DOHH2 (cell line): Measurements from ENCODE around the gene TIRAP.
"Not testable (repeated sequence)": the region's sequence is repeated elsewhere in the genome, so short reads cannot be mapped to it uniquely, and the experiment has no call there.

Experiments used
- H3F3A ChIP-seq: fragments of 200-600 bp; sonication (generic), shearing (Covaris generic); 2 replicates; pipeline ENCODE4 v1.6.0; 2016; ENCODE audit warnings: antibody characterized with exemption, mild to moderate bottlenecking; ENCODE audit not compliant: control insufficient read depth, insufficient read depth
- H3K27ac ChIP-seq: fragments of 200-600 bp; sonication (generic); 2 replicates; pipeline ENCODE4 v1.5.1; 2014; ENCODE audit warnings: low read depth, mild to moderate bottlenecking, low read length, moderate library complexity
- H3K27me3 ChIP-seq: fragments of 200-600 bp; sonication (generic); 2 replicates; pipeline ENCODE4 v1.6.1; 2014; ENCODE audit warnings: mild to moderate bottlenecking, low read length, mixed read lengths; ENCODE audit not compliant: control insufficient read depth
- H3K36me3 ChIP-seq: fragments of 200-600 bp; sonication (generic); 2 replicates; pipeline ENCODE4 v1.6.1; 2014; ENCODE audit warnings: mild to moderate bottlenecking, low read length, moderate library complexity, mixed read lengths; ENCODE audit not compliant: control insufficient read depth
- H3K4me1 ChIP-seq: fragments of 200-600 bp; sonication (generic); 2 replicates; pipeline ENCODE4 v1.6.1; 2014; ENCODE audit warnings: mild to moderate bottlenecking, low read length, mixed read lengths; ENCODE audit not compliant: control insufficient read depth
- H3K4me2 ChIP-seq: fragments of 200-600 bp; sonication (generic); 2 replicates; pipeline ENCODE4 v1.6.0; 2014; ENCODE audit warnings: mild to moderate bottlenecking, low read length, moderate library complexity
- H3K4me3 ChIP-seq: fragments of 200-600 bp; sonication (generic); 2 replicates; pipeline ENCODE4 v1.5.1; 2014; ENCODE audit warnings: mild to moderate bottlenecking, low read length, mixed read lengths
- H3K79me2 ChIP-seq: fragments of 200-600 bp; sonication (generic); 2 replicates; pipeline ENCODE4 v1.6.1; 2014; ENCODE audit warnings: mild to moderate bottlenecking, low read length, mixed read lengths; ENCODE audit not compliant: control insufficient read depth
- H3K9me2 ChIP-seq: fragments of 200-600 bp; sonication (generic); replicated peaks from 2 replicates; pipeline ENCODE4 v1.6.1; 2014; ENCODE audit warnings: mild to moderate bottlenecking, low read length, mixed read lengths; ENCODE audit not compliant: control insufficient read depth
- H3K9me3 ChIP-seq: fragments of 200-600 bp; sonication (generic); 2 replicates; pipeline ENCODE4 v1.6.1; 2014; ENCODE audit warnings: antibody characterized with exemption, low read length, mixed read lengths; ENCODE audit not compliant: control insufficient read depth, insufficient read depth
- H4K20me1 ChIP-seq: fragments of 200-600 bp; sonication (generic); 2 replicates; pipeline ENCODE4 v1.6.0; 2014; ENCODE audit warnings: low read depth, mild to moderate bottlenecking, antibody characterized with exemption, low read length, moderate library complexity; ENCODE audit not compliant: control insufficient read depth, insufficient read depth
- EZH2phosphoT487 ChIP-seq: fragments of 200-600 bp; sonication (generic); IDR thresholded peaks from 2 replicates; pipeline ENCODE4 v1.6.1; 2017; ENCODE audit warnings: borderline replicate concordance, mild to moderate bottlenecking, antibody characterized with exemption, low read length, moderate library complexity, mixed read lengths
- TF ChIP-seq, protein P1 (sequence below): fragments of 200-600 bp; sonication (generic); IDR thresholded peaks from one replicate; pipeline ENCODE4 v1.5.1; 2014; ENCODE audit warnings: antibody characterized with exemption, mild to moderate bottlenecking, low read depth, low read length; ENCODE audit not compliant: poor library complexity, severe bottlenecking

Gene TIRAP

DNA sequence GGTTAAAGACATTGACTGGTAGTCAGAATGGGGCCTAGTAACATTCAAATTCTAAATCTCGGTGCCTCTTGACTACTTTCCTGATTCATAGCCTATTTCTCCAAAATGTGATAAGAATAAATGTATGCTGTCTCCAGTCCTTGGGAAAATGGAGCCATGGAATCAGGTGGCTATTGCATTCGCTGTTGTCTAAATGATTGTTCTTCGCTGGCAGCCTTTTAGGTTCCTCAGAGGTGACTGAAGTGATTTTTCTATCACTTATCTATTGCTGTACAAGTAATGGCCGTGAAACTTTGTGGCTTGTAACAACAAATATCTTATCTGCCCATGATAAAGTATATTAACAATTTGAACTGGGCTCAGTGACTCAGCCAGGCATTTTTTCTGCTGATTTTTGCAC is 29.6 kb upstream of the TIRAP start:
- no peak for TF ChIP-seq EZH2phosphoT487
- TF ChIP-seq, protein P1, sequence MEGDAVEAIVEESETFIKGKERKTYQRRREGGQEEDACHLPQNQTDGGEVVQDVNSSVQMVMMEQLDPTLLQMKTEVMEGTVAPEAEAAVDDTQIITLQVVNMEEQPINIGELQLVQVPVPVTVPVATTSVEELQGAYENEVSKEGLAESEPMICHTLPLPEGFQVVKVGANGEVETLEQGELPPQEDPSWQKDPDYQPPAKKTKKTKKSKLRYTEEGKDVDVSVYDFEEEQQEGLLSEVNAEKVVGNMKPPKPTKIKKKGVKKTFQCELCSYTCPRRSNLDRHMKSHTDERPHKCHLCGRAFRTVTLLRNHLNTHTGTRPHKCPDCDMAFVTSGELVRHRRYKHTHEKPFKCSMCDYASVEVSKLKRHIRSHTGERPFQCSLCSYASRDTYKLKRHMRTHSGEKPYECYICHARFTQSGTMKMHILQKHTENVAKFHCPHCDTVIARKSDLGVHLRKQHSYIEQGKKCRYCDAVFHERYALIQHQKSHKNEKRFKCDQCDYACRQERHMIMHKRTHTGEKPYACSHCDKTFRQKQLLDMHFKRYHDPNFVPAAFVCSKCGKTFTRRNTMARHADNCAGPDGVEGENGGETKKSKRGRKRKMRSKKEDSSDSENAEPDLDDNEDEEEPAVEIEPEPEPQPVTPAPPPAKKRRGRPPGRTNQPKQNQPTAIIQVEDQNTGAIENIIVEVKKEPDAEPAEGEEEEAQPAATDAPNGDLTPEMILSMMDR = no peak
- Histone ChIP-seq H3K4me2 (no peak overlapping the region), H4K20me1 (no peaks in the 10 kb centered on the region), H3F3A (peaks cover under 1% of the 10 kb centered on the region; the same call in 1 of the 2 replicates), H3K4me3 (no peak overlapping the region), H3K9me2 (no peaks in the 10 kb centered on the region), H3K36me3 (peaks cover 19% of the 10 kb centered on the region), H3K27ac (no peak overlapping the region), H3K79me2 (no peaks in the 10 kb centered on the region), H3K27me3 (no peaks in the 10 kb centered on the region), H3K9me3 (no peaks in the 10 kb centered on the region), H3K4me1 (no peaks in the 10 kb centered on the region)

DNA sequence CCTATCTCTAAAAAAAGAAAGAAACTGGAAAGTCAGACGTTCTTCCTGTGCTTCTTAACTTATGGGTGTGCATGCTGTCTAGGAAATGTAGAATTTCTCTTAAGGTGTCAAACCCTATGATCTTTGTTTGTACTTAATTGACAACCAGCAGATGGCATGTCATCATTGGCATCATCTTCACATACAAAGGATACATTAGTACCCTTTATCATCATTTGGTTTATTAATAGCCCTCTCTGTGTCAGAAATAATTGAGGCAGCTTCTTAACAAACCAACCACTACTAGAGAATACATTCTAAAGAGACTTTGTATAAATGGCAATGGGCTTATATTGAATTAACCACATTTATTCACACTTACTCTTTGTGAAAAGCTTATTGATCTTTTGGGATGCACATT is 28.1 kb upstream of the TIRAP start:
- H3F3A ChIP-seq = peaks cover 10% of the 10 kb centered on the region
- H3K36me3 ChIP-seq = peaks cover 19% of the 10 kb centered on the region
- no peaks in the 10 kb centered on the region for H3K4me1 ChIP-seq
- no peaks in the 10 kb centered on the region for H4K20me1 ChIP-seq
- H3K4me2 ChIP-seq = no peak overlapping the region
- no peak overlapping the region for H3K4me3 ChIP-seq
- TF ChIP-seq EZH2phosphoT487 = no peak
- TF ChIP-seq, protein P1 = no peak
- no peaks in the 10 kb centered on the region for H3K27me3 ChIP-seq
- no peaks in the 10 kb centered on the region for H3K79me2 ChIP-seq
- no peaks in the 10 kb centered on the region for H3K9me2 ChIP-seq
- H3K27ac ChIP-seq = no peak overlapping the region
- no peaks in the 10 kb centered on the region for H3K9me3 ChIP-seq

DNA sequence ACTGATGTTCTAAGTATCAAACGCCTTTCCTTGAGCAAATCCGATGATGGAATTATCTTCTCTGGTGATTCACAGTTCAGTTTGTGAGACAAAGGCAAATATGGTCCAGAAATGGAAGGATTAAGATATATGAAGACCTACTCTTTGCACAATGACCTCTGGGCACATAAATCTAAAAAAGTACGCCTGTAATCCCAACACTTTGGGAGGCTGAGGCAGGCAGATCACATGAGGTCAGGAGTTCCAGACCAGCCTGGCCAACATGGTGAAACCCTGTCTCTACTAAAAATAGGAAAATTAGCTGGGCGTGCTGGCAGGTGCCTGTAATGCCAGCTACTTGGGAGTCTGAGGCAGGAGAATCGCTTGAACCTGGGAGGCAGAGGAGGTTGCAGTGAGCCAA is 27.4 kb upstream of the TIRAP start:
- not testable (repeated sequence) for H3K4me2 ChIP-seq, H4K20me1 ChIP-seq, H3K4me3 ChIP-seq, H3K9me2 ChIP-seq, H3K27ac ChIP-seq, H3K27me3 ChIP-seq, H3K79me2 ChIP-seq, H3K4me1 ChIP-seq, H3K9me3 ChIP-seq
- Histone ChIP-seq H3F3A (peaks cover 13% of the 10 kb centered on the region), H3K36me3 (peaks cover 19% of the 10 kb centered on the region)

DNA sequence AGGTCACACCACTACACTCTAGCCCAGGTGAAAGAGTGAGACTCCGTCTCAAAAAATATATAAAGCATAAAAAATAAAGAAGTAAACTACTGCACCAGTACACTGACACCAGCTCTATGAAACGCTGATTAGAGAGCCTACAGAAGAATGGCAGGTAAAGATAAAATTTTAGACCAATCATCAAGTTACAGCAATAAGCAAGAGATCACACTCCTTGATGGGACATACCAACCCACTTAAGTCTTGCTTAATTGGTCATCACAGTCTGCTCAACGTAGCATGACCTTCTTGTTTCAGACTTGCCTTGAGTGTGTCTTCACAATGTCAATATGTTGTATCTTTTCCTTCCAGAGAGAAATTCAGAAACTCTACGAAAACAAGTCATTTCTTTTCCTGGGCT is 26.7 kb upstream of the TIRAP start:
- Histone ChIP-seq H3K9me2 (no peaks in the 10 kb centered on the region), H3K4me1 (no peaks in the 10 kb centered on the region), H3K27me3 (no peaks in the 10 kb centered on the region), H3K9me3 (no peaks in the 10 kb centered on the region), H3K4me2 (no peak overlapping the region), H3F3A (peaks cover 17% of the 10 kb centered on the region), H3K36me3 (peaks cover 26% of the 10 kb centered on the region), H3K79me2 (no peaks in the 10 kb centered on the region), H4K20me1 (no peaks in the 10 kb centered on the region), H3K4me3 (no peak overlapping the region), H3K27ac (no peak overlapping the region)
- TF ChIP-seq EZH2phosphoT487 = no peak
- TF ChIP-seq, protein P1 = no peak
